Common myeloid progenitor, CD34-positive (primary cell): ENCODE data around the gene GGN.

ENCODE experiments used
- CTCF ChIA-PET: fragments of 350-600 bp; sonication (Branson Sonifier 250); formaldehyde crosslinking; loops from one replicate; lab custom pipeline; 2021; ENCODE audit warnings: antibody characterized with exemption; lab: Charles Lee
- POLR2A ChIA-PET: fragments of 350-600 bp; sonication (Branson Sonifier 250); formaldehyde crosslinking; loops from one replicate; lab custom pipeline; 2021; ENCODE audit warnings: antibody characterized with exemption; lab: Charles Lee
- DNase-seq, 3 donors: peaks; one replicate each; pipeline versions ENCODE4 v3.0.0 to v3.0.0-alpha.2; 2013
- H3K27ac ChIP-seq, 2 experiments: 1 replicate in 1 of 2; 2 replicates in 1 of 2; pipeline ENCODE4 v1.7.0; 2013; ENCODE audit warnings: inconsistent platforms in 2 of 2, low read length in 2 of 2, mild to moderate bottlenecking in 2 of 2, low read depth in 1 of 2, moderate library complexity in 1 of 2; ENCODE audit not compliant: severe bottlenecking in 2 of 2, insufficient read depth in 1 of 2, poor library complexity in 1 of 2
- H3K27me3 ChIP-seq, 5 experiments: replicated peaks in 2 of 5; 1 replicate in 3 of 5; 2 replicates in 2 of 5; pipeline versions ENCODE4 v1.6.1 to v1.7.0; 2013; ENCODE audit warnings: low read length in 4 of 5, mild to moderate bottlenecking in 2 of 5, moderate library complexity in 2 of 5, inconsistent platforms in 1 of 5; ENCODE audit not compliant: insufficient read depth in 5 of 5, control insufficient read depth in 4 of 5
- H3K36me3 ChIP-seq, 4 experiments: 1 replicate in 2 of 4; 2 replicates in 2 of 4; pipeline versions ENCODE4 v1.6.1 to v1.7.0; 2013; ENCODE audit warnings: low read length in 3 of 4, control low read depth in 1 of 4, mild to moderate bottlenecking in 1 of 4; ENCODE audit not compliant: control insufficient read depth in 4 of 4, insufficient read depth in 4 of 4
- H3K4me1 ChIP-seq, 4 experiments: 1 replicate in 3 of 4; 2 replicates in 1 of 4; pipeline versions ENCODE4 v1.6.1 to v1.7.1; 2013; ENCODE audit warnings: low read length in 3 of 4, mild to moderate bottlenecking in 3 of 4, control low read depth in 1 of 4, inconsistent platforms in 1 of 4, moderate library complexity in 1 of 4; ENCODE audit not compliant: control insufficient read depth in 4 of 4, insufficient read depth in 4 of 4; ENCODE audit errors: control extremely low read depth in 1 of 4
- H3K4me3 ChIP-seq, 7 experiments: 1 replicate in 4 of 7; 2 replicates in 3 of 7; pipeline versions ENCODE4 v1.5.1 to v1.7.0; 2013; ENCODE audit warnings: mild to moderate bottlenecking in 7 of 7, low read length in 6 of 7, moderate library complexity in 6 of 7, inconsistent platforms in 2 of 7, low read depth in 2 of 7, control low read depth in 1 of 7; ENCODE audit not compliant: insufficient read depth in 4 of 7, control insufficient read depth in 1 of 7; ENCODE audit errors: extremely low read depth in 1 of 7
- H3K9me3 ChIP-seq, 5 experiments: 1 replicate in 4 of 5; 2 replicates in 1 of 5; pipeline versions ENCODE4 v1.6.1 to v1.7.1; 2013; ENCODE audit warnings: low read length in 4 of 5, mild to moderate bottlenecking in 2 of 5, inconsistent platforms in 1 of 5, low read depth in 1 of 5, moderate library complexity in 1 of 5; ENCODE audit not compliant: control insufficient read depth in 4 of 5, insufficient read depth in 2 of 5; ENCODE audit errors: control extremely low read depth in 1 of 5
- WGBS: methylation state at CpG from one replicate; pipeline ENCODE4 v1.1.5; 2013; ENCODE audit not compliant: insufficient coverage; 5-methylcytosine and 5-hydroxymethylcytosine counted together

The GGN gene

GRCh38 chr19:38389101-38389925, 1.5 kb upstream of the GGN start:
- H3K27me3 ChIP-seq = peaks cover 6 to 98% (median 30%) of the 10 kb centered on the region in 5 experiments
- no peak overlapping the region for H3K27ac ChIP-seq
- peaks cover 0 to 40% (median 24%) of the 10 kb centered on the region in 4 experiments for H3K4me1 ChIP-seq
- H3K9me3 ChIP-seq = no peaks in the 10 kb centered on the region
- peaks cover 0 to 12% (median 3%) of the 10 kb centered on the region in 4 experiments for H3K36me3 ChIP-seq
- H3K4me3 ChIP-seq = peak overlapping the region in 2 of 7 experiments; percentile 9 to 38
- WGBS = 0% methylated on average over 7 of the region's 28 CpGs
- ChIA-PET POLR2A (interaction anchor here (0.6 to 1.2 kb wide), 2 partner anchors 14 to 106 kb away, joined by 3 read pairs; partner anchors contain the start of gene FAM98C), CTCF (interaction anchor here (1.1 to 1.7 kb wide), 2 partner anchors 11 to 15 kb away, joined by 3 to 6 read pairs; partner anchors contain the start of gene PSMD8)
- DNase-seq = no peak

DNA sequence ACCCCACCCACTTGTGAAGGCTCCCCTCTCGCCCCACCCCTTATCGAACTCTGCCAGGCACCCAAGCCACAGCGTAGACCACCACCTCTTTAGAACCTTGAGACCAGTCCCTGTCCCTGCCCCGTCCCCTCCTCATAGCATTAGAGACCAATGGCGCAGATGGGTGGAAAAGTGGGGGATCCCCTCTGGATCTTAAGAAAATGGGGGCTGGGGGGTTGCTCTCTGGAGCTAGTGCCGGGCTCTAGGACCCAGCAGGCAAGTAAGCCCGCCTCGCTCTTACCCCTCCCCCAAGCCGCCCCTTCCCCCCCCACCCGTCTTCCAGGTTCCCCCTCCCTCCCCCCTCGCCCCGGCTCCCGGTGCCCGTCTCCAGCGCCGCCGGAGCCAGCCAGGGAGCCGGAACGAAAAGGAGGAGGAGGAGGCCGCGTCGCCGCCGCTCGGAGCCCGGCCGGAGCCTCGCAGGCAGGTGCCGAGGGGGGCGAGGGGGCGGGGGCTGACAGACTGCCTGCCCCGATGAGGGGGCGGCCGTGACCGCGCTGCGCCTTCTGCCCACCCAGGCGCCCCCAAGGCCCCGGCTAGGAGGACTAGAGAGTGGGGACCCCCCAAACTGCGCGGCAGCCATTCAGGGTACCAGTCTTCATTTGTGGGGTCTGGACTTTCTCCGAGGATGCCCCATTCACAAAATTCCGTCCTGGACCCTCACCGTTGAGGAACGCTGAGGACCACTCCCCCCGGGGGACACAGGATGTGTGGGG, 691 bp upstream of the GGN start, which contains the start of gene SPRED3:
Gene SPRED3 (plus strand): TSS at position 349 of the 752 bp plus-strand sequence. CDS start 1,606 bp downstream, outside the sequence.
- Histone ChIP-seq H3K4me1 (peaks cover 0 to 40% (median 24%) of the 10 kb centered on the region in 4 experiments), H3K36me3 (peaks cover 0 to 20% (median 8%) of the 10 kb centered on the region in 4 experiments), H3K27ac (no peak within 1 kb of the TSS), H3K9me3 (no peaks in the 10 kb centered on the region), H3K4me3 (peak within 1 kb of the TSS; percentile 15 to 67 (median 52)), H3K27me3 (peaks cover 6 to 93% (median 22%) of the 10 kb centered on the region in 5 experiments)
- POLR2A ChIA-PET = interaction anchor here (1.2 to 1.4 kb wide), 2 partner anchors 14 to 15 kb away, joined by 3 to 7 read pairs; partner anchors contain the start of genes FAM98C and PSMD8
- CTCF ChIA-PET = interaction anchor here (1.1 kb wide), 1 partner anchor 14 kb away, joined by 3 read pairs; the partner anchor contains the start of gene PSMD8
- DNase-seq = peak in 1 of 3 donors; percentile 41
- WGBS = under 1% methylated on average over 17 of the region's 46 CpGs

GRCh38 chr19:38386971-38387549, 774 bp downstream of the GGN start:
- peaks cover 2 to 33% (median 18%) of the 10 kb centered on the region in 4 experiments for H3K36me3 ChIP-seq
- peaks cover 3 to 78% (median 15%) of the 10 kb centered on the region in 5 experiments for H3K27me3 ChIP-seq
- peaks cover 0 to 40% (median 24%) of the 10 kb centered on the region in 4 experiments for H3K4me1 ChIP-seq
- no peaks in the 10 kb centered on the region for H3K9me3 ChIP-seq
- ChIA-PET POLR2A (interaction anchor here (0.6 to 1.5 kb wide), 5 partner anchors 9 to 21 kb away, joined by 3 to 7 read pairs (median 4); partner anchors contain the start of genes FAM98C and PSMD8), CTCF (interaction anchor here (1.3 to 1.4 kb wide), 2 partner anchors 11 to 13 kb away, joined by 5 read pairs; partner anchors contain the start of gene PSMD8)
- H3K4me3 ChIP-seq = peak overlapping the region; percentile 8 to 67 (median 52)
- no peak overlapping the region for H3K27ac ChIP-seq
- DNase-seq = peak; percentile 37 to 72 (median 72)
- WGBS = under 1% methylated on average over 31 of the region's 36 CpGs

GRCh38 chr19:38386300-38386970, 1.4 kb downstream of the GGN start:
- ChIA-PET POLR2A (interaction anchor here (1.0 to 1.5 kb wide), 3 partner anchors 9 to 16 kb away, joined by 3 to 4 read pairs (median 3); partner anchors contain the start of gene FAM98C), CTCF (interaction anchor here (0.9 to 1.4 kb wide), 3 partner anchors 11 to 131 kb away, joined by 4 to 5 read pairs (median 4); partner anchors contain the start of gene PSMD8)
- Histone ChIP-seq H3K36me3 (peaks cover 4 to 39% (median 22%) of the 10 kb centered on the region in 4 experiments), H3K4me3 (peak overlapping the region in 4 of 7 experiments; percentile 28 to 59 (median 50)), H3K27me3 (peaks cover 3 to 72% (median 11%) of the 10 kb centered on the region in 5 experiments), H3K4me1 (peaks cover 0 to 40% (median 24%) of the 10 kb centered on the region in 4 experiments), H3K27ac (no peak overlapping the region), H3K9me3 (no peaks in the 10 kb centered on the region)
- no peak for DNase-seq
- 38% methylated on average over 40 of the region's 61 CpGs for WGBS

DNA sequence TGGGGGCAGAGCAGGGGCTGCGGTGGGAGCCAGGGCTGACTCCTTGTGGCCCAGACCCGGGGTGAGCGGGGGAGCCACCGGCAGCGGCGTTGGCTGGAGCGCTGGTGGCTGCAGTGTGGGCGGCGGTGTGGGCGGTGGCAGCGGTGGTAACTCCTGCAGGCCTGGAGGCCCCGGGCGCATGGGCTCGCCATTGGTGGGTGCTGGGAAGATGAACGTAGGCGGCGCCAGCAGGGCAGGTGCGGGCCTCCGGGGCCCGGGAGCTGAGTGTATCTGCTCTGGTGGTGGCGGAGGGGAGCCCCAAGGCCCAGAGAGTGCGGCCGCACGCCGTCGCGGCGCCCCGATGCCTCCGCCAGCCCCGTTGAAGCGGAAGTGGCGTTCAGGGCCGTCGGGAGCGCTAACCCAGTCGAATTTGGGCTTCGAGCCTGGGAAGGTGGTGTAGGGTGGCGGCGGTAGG, 2.0 kb downstream of the GGN start:
- peaks cover 0 to 40% (median 24%) of the 10 kb centered on the region in 4 experiments for H3K4me1 ChIP-seq
- H3K27ac ChIP-seq = no peak overlapping the region
- 70% methylated on average over 18 of the region's 40 CpGs for WGBS
- CTCF ChIA-PET = interaction anchor here (0.9 to 1.4 kb wide), 2 partner anchors 10 to 130 kb away, joined by 4 read pairs; no protein-coding TSS in a partner anchor
- peaks cover 2 to 66% (median 9%) of the 10 kb centered on the region in 5 experiments for H3K27me3 ChIP-seq
- POLR2A ChIA-PET = interaction anchor here (1.5 kb wide), 1 partner anchor 9 kb away, joined by 3 read pairs; no protein-coding TSS in a partner anchor
- H3K36me3 ChIP-seq = peaks cover 10 to 45% (median 27%) of the 10 kb centered on the region in 4 experiments
- DNase-seq = peak in 2 of 3 donors; percentile 26 to 33
- H3K4me3 ChIP-seq = peak overlapping the region in 2 of 7 experiments; percentile 23 to 59
- no peaks in the 10 kb centered on the region for H3K9me3 ChIP-seq
